Panc1 (cell line): ENCODE measurements around the gene HERC4. TPM values are rescaled to one million over a fixed set of nuclear protein-coding genes. Genes with fewer than 3 reads are reported as not detected.
A peak's percentile ranks its signal among the peaks of the same experiment; 100 is the strongest.

ENCODE experiments used
- ATAC-seq: fragments of 200-7000 bp; cut with Tn5 transposase; 2 replicates; pipeline ENCODE4 v1.9.1; 2020; ENCODE audit warnings: mild to moderate bottlenecking, moderate library complexity
- Bru-seq: library from RNA; stranded (reverse); fragments of 400-500 nt; gene quantifications from one replicate; lab custom pipeline; 2021; lab: Mats Ljungman, UMichigan
- BruChase-seq, 2 experiments: library from RNA; stranded (reverse); fragments of 400-500 nt; gene quantifications; one replicate each; lab custom pipeline; 2021; lab: Mats Ljungman, UMichigan
- BruUV-seq: library from RNA; stranded (reverse); fragments of 400-500 nt; replicated peaks from 2 replicates; lab custom pipeline; 2021; lab: Mats Ljungman, UMichigan
- CTCF ChIA-PET: fragments of 300-600 bp; sonication (Branson Sonifier 250); formaldehyde crosslinking; loops from one replicate; lab custom pipeline; 2022; ENCODE audit warnings: antibody characterized with exemption; lab: Charles Lee
- POLR2A ChIA-PET: fragments of 300-600 bp; sonication (Branson Sonifier 250); formaldehyde crosslinking; loops from one replicate; lab custom pipeline; 2022; ENCODE audit warnings: antibody characterized with exemption; lab: Charles Lee
- DNase-seq: peaks from one replicate; pipeline ENCODE4 v3.0.0-alpha.2; 2010; ENCODE audit warnings: low read depth, low spot score
- H3K27ac ChIP-seq: 2 replicates; pipeline ENCODE4 v1.5.1; 2011; ENCODE audit warnings: mild to moderate bottlenecking, low read length, inconsistent platforms
- H3K27me3 ChIP-seq: fragments of 200-500 bp; sonication (Bioruptor generic); 2 replicates; pipeline ENCODE4 v1.6.0; 2014; ENCODE audit warnings: low read length, inconsistent platforms; ENCODE audit not compliant: control insufficient read depth, insufficient read depth
- H3K36me3 ChIP-seq: fragments of 200-500 bp; sonication (Bioruptor generic); 2 replicates; pipeline ENCODE4 v1.5.1; 2014; ENCODE audit warnings: inconsistent platforms, mild to moderate bottlenecking, low read length, moderate library complexity; ENCODE audit not compliant: control insufficient read depth, insufficient read depth
- H3K4me1 ChIP-seq: 2 replicates; pipeline ENCODE4 v1.5.1; 2011; ENCODE audit warnings: inconsistent platforms, mild to moderate bottlenecking, low read length, moderate library complexity; ENCODE audit not compliant: control insufficient read depth, insufficient read depth
- H3K4me3 ChIP-seq, 2 experiments: 2 replicates each; pipeline ENCODE4 v1.5.1; 2011 to 2012; ENCODE audit warnings: low read depth in 2 of 2, low read length in 2 of 2, mild to moderate bottlenecking in 2 of 2, inconsistent platforms in 1 of 2, moderate library complexity in 1 of 2
- H3K9me3 ChIP-seq: fragments of 200-500 bp; sonication (Bioruptor generic); 2 replicates; pipeline ENCODE4 v1.5.1; 2014; ENCODE audit warnings: low read depth, mild to moderate bottlenecking, inconsistent platforms, low read length, moderate library complexity; ENCODE audit not compliant: control insufficient read depth, insufficient read depth
- CTCF ChIP-seq: fragments of 450-650 bp; IDR thresholded peaks from 2 replicates; pipeline ENCODE4 v1.5.1; 2017; ENCODE audit warnings: mild to moderate bottlenecking
- POLR2AphosphoS5 ChIP-seq: IDR thresholded peaks from 2 replicates; pipeline ENCODE4 v1.6.1; 2012; ENCODE audit warnings: mild to moderate bottlenecking, low read depth, low read length, moderate library complexity
- REST ChIP-seq, 2 experiments: IDR thresholded peaks; 2 replicates each; pipeline ENCODE4 v1.6.1; 2011 to 2012; ENCODE audit warnings: low read depth in 2 of 2, control low read depth in 1 of 2, low read length in 1 of 2, mild to moderate bottlenecking in 1 of 2, moderate library complexity in 1 of 2; ENCODE audit not compliant: insufficient read depth in 1 of 2
- SIN3A ChIP-seq: IDR thresholded peaks from 2 replicates; pipeline ENCODE4 v1.6.1; 2012; ENCODE audit warnings: low read depth, mild to moderate bottlenecking, low read length, moderate library complexity, borderline replicate concordance; ENCODE audit not compliant: insufficient read depth
- TCF7L2 ChIP-seq: IDR thresholded peaks from 2 replicates; pipeline ENCODE4 v1.6.1; 2011; ENCODE audit warnings: mild to moderate bottlenecking, low read depth, low read length, inconsistent platforms
- in situ Hi-C: cut with HindIII; loops from 2 replicates; pipeline ENCODE4 v1.10.0; 2016; ENCODE audit warnings: low sequenced_read_pairs, low pct_unique_long_range_greater_than_20kb
- intact Hi-C: fragments of 100-400 bp; cut with micrococcal nuclease; formaldehyde crosslinking; loops from one replicate; pipeline ENCODE4 v1.10.0; 2022; ENCODE audit not compliant: unreplicated experiment
- long read RNA-seq: library from polyadenylated mRNA; unstranded; transcript quantifications from one replicate; pipeline ENCODE4 v2.0.0, GENCODE V29; 2021; ENCODE audit not compliant: unreplicated experiment
- polyA plus RNA-seq: library from polyadenylated mRNA; unstranded; fragments of >200 nt; gene quantifications from one replicate; pipeline ENCODE4 v1.2.1, GENCODE V29; 2012; ENCODE audit warnings: missing spikeins; ENCODE audit not compliant: insufficient read length
- total RNA-seq: library from RNA; stranded (reverse); gene quantifications from one replicate; pipeline ENCODE4 v1.2.1, GENCODE V29; 2021; ENCODE audit not compliant: unreplicated experiment

HERC4 gene
- total RNA-seq, result 119 TPM
- 40.5 TPM for polyA plus RNA-seq
- Bru-seq, nascent RNA, result percentile 98 among the genes with signal in this experiment
- percentile 97 among the genes with signal in this experiment for BruChase-seq, experiment 1, labeled RNA remaining after a 2-hour chase
- BruChase-seq, experiment 2, labeled RNA remaining after a 6-hour chase, result percentile 96 among the genes with signal in this experiment
- long read RNA-seq, full-length matches to known transcripts, result 140 of 247 reads
- long read RNA-seq, partial matches to known transcripts, result 33 of 247 reads
- long read RNA-seq, other reads (novel, unspliced or antisense), result 74 of 247 reads

- Histone ChIP-seq H3K4me3 (peak within 1 kb of the TSS; percentile 92 to 97), H3K27ac (peak within 1 kb of the TSS; percentile 99), H3K27me3 (no peaks in the 10 kb centered on the region), H3K4me1 (peaks cover 32% of the 10 kb centered on the region), H3K9me3 (no peaks in the 10 kb centered on the region), H3K36me3 (peaks cover 15% of the 10 kb centered on the region)
- intact Hi-C loops, result no loop called here
- in situ Hi-C loops, result no loop called here
- POLR2A ChIA-PET, result interaction anchor here (0.7 kb wide), 1 partner anchor 14 kb away, joined by 11 read pairs; no protein-coding TSS in a partner anchor
- BruUV-seq, result no TSS peak
- ATAC-seq (peak; percentile 93), DNase-seq (no peak)
- CTCF ChIA-PET, result no interaction called here
- TF ChIP-seq POLR2AphosphoS5 (peak; percentile 88), REST (IDR thresholded peaks at IDR 0.05; ENCODE audit: insufficient read depth in 1 of 2, low read depth in 2 of 2, low read length in 1 of 2) (0 out of 4 replicates have a peak, but pooled peaks of 1 of the 2 experiments have one; percentile 26), SIN3A (peak; percentile 88; the same call in 1 of the 2 replicates), TCF7L2 (no peak)
Measured at GRCh38 chr10:68074775-68075549, at the start of gene HERC4. Gene HERC4 (minus strand): TSS chr10:68075283. CDS start chr10:68073108, 2,175 bp downstream.

GRCh38 chr10:68124718-68125117 is 49.6 kb upstream of the HERC4 start:
- ChIA-PET POLR2A (no interaction called here), CTCF (no interaction called here)
- Histone ChIP-seq H3K27me3 (no peaks in the 10 kb centered on the region), H3K9me3 (no peaks in the 10 kb centered on the region), H3K4me1 (peaks cover 54% of the 10 kb centered on the region), H3K27ac (peak overlapping the region; percentile 66), H3K36me3 (peaks cover 2% of the 10 kb centered on the region; the same call in 1 of the 2 replicates), H3K4me3 (no peak overlapping the region)
- intact Hi-C loops, result no loop called here
- in situ Hi-C loops, result no loop called here
- no peak for DNase-seq
- TF ChIP-seq CTCF (no peak), REST (IDR thresholded peaks at IDR 0.05; ENCODE audit: insufficient read depth in 1 of 2, low read depth in 2 of 2, low read length in 1 of 2) (no peak), TCF7L2 (no peak), SIN3A (no peak), POLR2AphosphoS5 (no peak)
- no TSS peak for BruUV-seq
- no peak for ATAC-seq
